WERI-Rb-1 (cell line): ENCODE data around the gene SORCS2.

Source experiments
- DNase-seq: peaks from one replicate; pipeline ENCODE4 v3.0.0-alpha.2; 2020
- H3K27ac ChIP-seq: fragments of 250-450 bp; sonication (Bioruptor Pico); 2 replicates; pipeline ENCODE4 v1.5.1; 2020; ENCODE audit warnings: mild to moderate bottlenecking, moderate library complexity
- H3K27me3 ChIP-seq: fragments of 250-450 bp; sonication (Bioruptor Pico); 2 replicates; pipeline ENCODE4 v1.5.1; 2021; ENCODE audit warnings: mild to moderate bottlenecking, low read depth, moderate library complexity; ENCODE audit not compliant: insufficient read depth, severe bottlenecking
- H3K36me3 ChIP-seq: fragments of 250-450 bp; sonication (Bioruptor Pico); 2 replicates; pipeline ENCODE4 v1.5.1; 2020; ENCODE audit warnings: mild to moderate bottlenecking, moderate library complexity
- H3K4me3 ChIP-seq: 2 replicates; pipeline ENCODE4 v1.5.1; 2011; ENCODE audit warnings: low read depth, mild to moderate bottlenecking, control low read depth, low read length
- H3K9me3 ChIP-seq: fragments of 250-450 bp; sonication (Bioruptor Pico); 2 replicates; pipeline ENCODE4 v1.5.1; 2021; ENCODE audit warnings: mild to moderate bottlenecking, moderate library complexity; ENCODE audit not compliant: severe bottlenecking
- TF ChIP-seq, protein P1 (sequence below): IDR thresholded peaks from 2 replicates; pipeline ENCODE4 v1.5.1; 2011; ENCODE audit warnings: low read depth, mild to moderate bottlenecking, control low read depth, inconsistent platforms, low read length

SORCS2 gene

DNA sequence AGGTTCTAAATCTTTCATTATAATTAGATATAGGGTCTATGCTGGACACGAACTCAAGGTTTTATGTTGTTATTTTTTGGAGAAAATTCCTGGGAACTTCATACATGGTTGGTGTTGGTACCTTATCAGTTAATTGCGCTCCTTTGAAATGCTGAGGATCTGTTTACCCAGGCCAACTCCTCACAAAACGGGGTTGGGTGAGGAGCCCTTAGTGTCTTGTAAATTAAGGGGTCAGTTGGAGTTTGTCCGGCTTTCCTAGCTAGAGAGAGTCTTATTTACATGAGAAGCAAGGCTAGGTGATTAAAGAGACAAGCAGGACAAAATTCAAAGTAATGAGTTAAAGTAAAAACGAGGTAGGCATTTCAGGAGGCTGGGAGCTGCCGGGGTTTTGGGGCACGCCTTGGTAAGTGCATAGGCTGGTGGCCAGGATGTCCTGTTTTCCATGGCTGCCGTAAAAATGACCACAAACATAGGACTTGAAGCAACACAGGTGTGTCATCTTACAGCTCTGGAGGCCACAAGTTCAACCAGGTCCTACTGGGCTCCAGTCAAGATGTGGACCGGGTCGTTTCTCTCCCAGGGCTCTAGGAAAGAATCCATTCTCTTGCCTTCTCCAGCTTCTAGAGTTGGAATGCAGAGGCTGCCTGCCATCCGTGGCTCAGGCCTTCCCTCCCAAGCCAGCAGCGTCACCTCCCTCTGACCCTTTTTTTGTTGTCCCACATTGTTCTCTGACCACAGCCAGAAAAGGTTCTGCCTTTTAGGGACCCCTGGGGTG, 222.6 kb downstream of the SORCS2 start:
- no peak overlapping the region for H3K27ac ChIP-seq
- no peak for DNase-seq
- no peaks in the 10 kb centered on the region for H3K27me3 ChIP-seq
- H3K4me3 ChIP-seq = no peak overlapping the region
- no peaks in the 10 kb centered on the region; the same call in 1 of the 2 replicates for H3K36me3 ChIP-seq
- TF ChIP-seq, protein P1, sequence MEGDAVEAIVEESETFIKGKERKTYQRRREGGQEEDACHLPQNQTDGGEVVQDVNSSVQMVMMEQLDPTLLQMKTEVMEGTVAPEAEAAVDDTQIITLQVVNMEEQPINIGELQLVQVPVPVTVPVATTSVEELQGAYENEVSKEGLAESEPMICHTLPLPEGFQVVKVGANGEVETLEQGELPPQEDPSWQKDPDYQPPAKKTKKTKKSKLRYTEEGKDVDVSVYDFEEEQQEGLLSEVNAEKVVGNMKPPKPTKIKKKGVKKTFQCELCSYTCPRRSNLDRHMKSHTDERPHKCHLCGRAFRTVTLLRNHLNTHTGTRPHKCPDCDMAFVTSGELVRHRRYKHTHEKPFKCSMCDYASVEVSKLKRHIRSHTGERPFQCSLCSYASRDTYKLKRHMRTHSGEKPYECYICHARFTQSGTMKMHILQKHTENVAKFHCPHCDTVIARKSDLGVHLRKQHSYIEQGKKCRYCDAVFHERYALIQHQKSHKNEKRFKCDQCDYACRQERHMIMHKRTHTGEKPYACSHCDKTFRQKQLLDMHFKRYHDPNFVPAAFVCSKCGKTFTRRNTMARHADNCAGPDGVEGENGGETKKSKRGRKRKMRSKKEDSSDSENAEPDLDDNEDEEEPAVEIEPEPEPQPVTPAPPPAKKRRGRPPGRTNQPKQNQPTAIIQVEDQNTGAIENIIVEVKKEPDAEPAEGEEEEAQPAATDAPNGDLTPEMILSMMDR = no peak
- H3K9me3 ChIP-seq = peaks cover 9% of the 10 kb centered on the region

GRCh38 chr4:7415927-7416686, 223.8 kb downstream of the SORCS2 start:
- Histone ChIP-seq H3K36me3 (no peaks in the 10 kb centered on the region; the same call in 1 of the 2 replicates), H3K9me3 (peaks cover 9% of the 10 kb centered on the region), H3K27me3 (no peaks in the 10 kb centered on the region), H3K27ac (no peak overlapping the region), H3K4me3 (no peak overlapping the region)
- TF ChIP-seq, protein P1 = no peak
- peak; percentile 4 for DNase-seq

DNA sequence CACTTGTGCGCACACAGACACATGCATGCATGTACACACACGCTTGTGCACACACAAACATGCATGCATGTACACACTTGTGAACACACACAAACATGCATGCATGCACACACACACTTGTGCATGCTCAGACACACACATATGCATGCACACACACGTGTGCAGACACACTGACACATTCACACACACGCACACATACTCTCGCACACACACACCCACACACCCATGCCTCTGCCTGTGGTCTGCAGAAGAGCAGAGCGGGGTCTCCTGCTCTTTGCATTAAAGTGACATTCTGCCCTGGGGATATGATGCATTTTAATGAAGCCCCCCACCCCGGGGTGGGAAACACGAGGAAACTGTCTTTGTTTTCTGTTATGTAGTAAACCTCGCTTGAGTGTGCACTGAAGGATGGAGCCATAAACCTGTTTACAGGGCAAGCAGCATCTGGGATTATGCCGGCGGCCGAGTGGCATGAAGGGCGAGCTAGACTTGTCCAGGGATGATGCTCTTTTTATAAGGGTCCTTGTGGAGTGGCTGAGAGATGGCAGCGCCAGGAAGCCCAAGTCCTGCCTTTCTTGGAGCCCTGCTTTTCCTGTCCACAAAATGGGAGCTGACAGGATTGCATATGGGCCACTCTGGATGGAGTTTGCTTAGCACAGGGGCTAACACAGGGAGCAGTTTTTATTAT, 224.6 kb downstream of the SORCS2 start:
- Histone ChIP-seq H3K4me3 (no peak overlapping the region), H3K36me3 (no peaks in the 10 kb centered on the region; the same call in 1 of the 2 replicates), H3K27ac (no peak overlapping the region), H3K27me3 (no peaks in the 10 kb centered on the region), H3K9me3 (peaks cover 9% of the 10 kb centered on the region)
- DNase-seq = no peak
- TF ChIP-seq, protein P1 = no peak

GRCh38 chr4:7417639-7418038, 225.3 kb downstream of the SORCS2 start:
- Histone ChIP-seq H3K27ac (no peak overlapping the region), H3K4me3 (no peak overlapping the region), H3K36me3 (no peaks in the 10 kb centered on the region; the same call in 1 of the 2 replicates), H3K27me3 (no peaks in the 10 kb centered on the region), H3K9me3 (peaks cover 9% of the 10 kb centered on the region)
- TF ChIP-seq, protein P1 = no peak
- DNase-seq = peak; percentile 3

DNA sequence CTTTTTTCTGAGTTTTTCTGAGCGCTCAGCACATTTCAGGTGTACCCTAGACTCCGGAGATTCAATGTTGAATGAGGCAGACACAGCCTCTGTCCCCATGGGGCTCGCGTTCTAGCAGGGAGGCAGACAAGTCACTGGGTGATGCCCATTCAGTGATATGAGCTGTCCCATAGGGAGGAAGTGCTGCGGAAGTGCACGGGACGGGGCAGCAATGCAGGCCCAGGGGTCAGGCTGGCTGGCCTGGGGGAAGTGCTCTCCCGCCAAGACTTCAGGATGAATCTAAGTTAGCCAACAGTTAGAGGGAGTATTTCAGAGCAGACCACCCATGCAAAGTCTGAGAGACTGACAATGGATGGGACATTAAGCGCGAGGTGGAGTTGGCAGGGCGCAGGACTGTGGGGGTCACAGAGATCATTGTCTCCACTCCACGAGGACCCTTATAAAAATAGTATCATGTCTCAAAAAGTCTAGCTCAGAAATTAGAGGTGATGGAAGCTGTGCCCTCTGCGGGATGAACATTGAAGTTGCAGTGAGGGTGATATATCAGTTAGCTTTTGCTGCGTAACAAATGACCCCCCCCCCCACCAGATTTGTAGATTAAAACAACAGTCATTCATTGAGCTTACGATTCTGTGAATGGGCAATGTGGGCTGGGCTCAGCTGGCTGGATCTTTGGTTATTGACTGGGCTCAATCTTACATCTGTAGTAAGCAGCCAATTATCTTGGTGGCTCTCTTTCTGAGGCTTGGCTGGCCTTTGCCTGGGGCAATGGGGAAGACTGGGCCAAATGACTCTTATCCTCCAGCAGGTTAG, 226.0 kb downstream of the SORCS2 start:
- Histone ChIP-seq H3K27me3 (no peaks in the 10 kb centered on the region), H3K36me3 (no peaks in the 10 kb centered on the region; the same call in 1 of the 2 replicates), H3K27ac (no peak overlapping the region), H3K9me3 (peaks cover 9% of the 10 kb centered on the region), H3K4me3 (no peak overlapping the region)
- TF ChIP-seq, protein P1 = no peak
- DNase-seq = peak; percentile 3
